ENCODE results near the gene SUCLA2.
"Not testable (repeated sequence)": the region's sequence is repeated elsewhere in the genome, so short reads cannot be mapped to it uniquely, and the experiment has no call there.

SUCLA2 gene

DNA sequence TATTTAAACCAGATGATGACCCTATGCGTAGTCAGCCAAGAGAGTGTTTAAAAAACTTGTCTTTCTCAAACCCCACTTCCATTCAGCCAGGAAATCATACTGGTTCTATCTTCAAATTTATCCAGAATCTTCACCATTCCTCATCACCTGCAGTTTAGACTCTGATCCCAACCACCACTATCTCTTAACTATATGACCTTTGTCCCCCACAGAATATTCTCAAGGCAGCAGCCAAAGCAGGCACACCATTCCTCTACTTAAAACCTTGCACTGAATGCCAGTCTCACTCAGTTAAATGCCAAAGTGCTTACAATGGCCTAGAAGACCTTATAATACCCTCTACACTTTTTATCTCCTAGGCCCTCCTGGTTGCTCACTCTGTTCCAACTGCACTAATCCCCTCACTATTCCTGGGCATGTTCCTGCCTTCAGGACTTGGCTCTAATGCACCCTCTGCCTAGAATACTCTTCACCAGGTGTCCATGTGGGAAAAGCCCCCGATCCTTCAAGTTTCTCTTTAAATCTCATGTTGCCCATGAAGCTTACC is 10.1 kb downstream of the SUCLA2 start:
- no peak for DNase-seq

DNA sequence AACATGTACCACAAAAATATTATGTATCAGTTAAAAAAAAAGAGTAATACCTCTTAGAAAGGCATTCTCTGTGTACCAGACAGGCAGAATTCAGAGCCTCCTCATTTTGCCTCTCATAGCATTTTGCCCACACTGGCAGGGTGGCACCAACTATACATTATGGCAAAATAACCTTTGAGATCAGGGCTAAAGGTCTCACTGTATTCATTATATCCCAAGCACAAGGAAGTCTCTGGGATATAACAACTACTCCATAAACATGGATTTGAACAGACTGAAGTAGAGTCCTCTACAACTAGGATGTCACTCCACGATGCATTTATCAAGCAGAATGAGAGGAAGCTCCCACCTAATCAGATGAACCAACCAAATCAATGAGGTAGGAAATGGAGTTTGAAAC is 10.6 kb downstream of the SUCLA2 start:
- no peak for DNase-seq

DNA sequence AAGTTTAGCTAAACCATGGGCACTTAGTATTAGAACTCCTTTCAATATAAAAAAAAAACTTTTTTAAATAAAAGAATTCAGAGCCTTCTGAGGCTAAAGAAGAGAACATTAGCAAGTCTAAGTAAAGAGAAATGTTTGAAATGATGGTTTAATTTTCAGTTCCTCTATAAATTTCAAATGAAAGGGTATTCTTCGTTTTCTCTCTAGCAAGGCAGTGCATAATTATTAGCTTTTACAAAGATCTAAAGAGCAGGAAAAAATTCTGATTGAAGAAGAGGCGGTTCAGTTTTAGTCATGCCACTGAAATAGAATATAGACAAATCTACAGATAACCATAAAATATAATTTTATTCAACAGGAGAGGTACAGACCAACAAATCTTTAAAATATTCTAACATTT is 18.0 kb downstream of the SUCLA2 start:
- DNase-seq, result no peak

DNA sequence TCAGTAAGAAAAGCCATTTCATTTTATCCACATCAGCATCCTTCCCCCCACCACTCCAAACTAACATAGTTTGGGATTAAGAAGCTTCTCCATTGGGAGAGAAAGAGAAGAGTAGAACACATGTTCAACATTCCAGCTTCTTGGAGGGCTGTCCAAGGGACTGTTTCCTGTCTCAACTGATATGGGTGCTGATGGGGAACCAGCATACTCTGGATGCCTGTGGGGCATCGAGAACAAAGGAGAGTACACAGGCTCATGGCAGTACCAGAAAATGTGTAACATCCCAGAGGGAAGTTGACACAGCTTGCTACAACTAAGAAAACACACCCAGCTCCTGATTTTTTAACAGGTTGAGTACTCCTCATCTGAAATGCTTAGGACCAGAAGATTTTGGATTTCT is 24.7 kb downstream of the SUCLA2 start:
- DNase-seq, result no peak

DNA sequence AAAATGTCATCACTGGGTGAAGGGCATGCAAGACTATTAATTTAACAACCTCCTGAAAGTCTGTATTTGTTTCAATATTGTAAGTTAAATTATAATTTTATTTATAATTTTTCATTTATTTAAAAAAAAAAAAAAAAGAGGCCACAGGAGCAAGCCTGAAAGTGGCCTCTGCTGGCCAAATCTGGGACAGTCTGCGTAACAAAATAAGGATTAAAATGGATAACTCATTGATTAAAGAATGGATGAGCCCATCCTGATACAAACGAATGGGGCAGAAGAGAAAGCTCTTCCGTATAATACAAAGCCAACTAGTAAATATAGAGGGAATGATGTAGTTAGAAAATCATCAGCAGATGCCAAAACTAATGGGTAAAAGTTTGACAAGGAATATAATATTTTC is 36.2 kb downstream of the SUCLA2 start:
- no peak for DNase-seq

DNA sequence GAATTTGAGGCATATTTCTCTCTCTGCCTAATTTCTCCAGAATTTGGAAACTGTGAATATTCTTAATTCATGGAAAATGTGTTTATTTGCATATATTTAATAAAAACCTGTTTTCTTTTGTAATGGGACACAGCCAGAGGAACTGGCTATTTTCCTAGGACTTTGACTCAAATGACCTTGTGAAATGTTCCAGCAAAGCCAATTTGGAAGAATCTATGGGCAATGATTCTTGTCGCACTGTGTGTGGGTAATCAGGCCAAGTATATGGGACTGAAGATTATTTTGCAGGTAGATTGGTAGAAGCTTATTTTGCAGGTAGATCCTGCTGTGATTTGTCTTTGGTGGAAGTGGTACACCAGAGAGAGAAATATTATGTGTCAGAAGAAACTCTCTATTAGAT is 38.8 kb downstream of the SUCLA2 start:
- DNase-seq, result no peak

DNA sequence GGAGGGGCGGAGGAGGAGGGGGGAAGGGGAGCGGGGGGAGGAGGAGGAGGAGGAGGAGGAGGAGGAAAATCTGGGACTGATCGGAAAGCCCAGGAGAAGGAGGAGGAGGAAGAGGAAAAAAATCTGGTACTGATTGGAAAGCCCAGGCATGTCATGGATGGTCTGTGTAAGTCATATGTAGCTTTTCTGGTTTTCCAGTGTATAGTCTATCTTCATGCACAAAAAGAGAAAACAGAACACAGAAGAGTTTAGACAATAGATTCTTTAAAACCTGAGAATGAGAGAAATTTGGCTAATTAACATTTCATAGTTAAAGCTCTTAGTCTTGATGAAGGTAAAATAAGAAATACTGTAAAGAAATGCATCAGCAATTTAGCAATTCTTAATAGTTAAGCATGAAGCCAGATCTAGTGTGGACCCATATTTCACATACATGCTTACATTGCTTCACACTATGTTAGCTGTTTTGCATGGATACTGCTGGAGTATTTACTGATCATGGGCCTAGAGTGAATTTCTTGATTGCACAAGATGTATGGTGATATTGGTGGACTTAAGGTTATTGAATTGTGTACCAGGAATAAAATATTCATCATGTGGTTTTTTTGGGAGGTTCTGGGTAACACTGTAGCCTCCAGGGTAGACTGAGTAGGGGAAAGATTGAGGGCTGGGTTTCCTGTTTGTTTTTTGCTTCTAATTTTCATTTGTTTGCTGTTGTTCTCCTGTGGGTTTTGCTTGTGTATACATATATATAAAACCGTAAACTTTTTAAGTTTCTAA is 41.4 kb downstream of the SUCLA2 start:
- DNase-seq, result no peak

DNA sequence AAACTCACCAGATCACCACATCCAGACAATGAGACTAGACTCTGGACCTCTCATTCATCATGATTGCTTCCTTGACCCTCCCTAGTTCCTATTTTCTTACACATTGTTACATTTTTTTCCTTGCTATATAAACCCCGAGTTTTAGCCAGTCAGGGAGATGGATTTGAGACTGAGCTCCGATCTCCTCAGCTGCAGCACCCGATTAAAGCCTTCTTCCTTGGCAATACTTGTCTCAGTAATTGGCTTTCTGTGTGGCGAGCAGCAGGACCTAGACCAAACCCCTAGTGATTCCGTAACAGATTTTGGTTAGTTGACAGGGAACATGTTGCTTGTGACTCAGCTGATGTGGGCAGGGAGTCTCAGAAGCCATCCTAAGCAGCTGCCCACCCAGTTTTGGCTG is 44.0 kb downstream of the SUCLA2 start:
- DNase-seq, result no peak

DNA sequence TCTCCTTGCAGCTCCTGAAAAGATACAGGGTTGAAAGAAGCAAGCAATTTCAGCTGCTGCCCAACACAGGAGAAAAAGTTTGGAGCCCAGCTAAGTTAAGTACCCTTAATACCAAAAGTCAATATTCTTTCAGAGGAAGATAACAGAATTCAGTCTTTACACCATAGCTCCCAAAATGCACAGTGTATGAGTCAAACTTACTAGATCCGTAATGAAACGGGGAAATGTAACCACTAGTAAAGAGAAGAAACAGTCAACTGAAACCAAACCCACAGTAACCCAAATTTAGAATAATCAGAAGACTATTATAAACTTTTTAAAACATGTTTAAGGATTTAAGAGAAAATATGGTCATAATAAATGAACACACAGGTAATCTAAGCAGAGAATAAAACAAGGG is 45.2 kb downstream of the SUCLA2 start:
- no peak for DNase-seq

DNA sequence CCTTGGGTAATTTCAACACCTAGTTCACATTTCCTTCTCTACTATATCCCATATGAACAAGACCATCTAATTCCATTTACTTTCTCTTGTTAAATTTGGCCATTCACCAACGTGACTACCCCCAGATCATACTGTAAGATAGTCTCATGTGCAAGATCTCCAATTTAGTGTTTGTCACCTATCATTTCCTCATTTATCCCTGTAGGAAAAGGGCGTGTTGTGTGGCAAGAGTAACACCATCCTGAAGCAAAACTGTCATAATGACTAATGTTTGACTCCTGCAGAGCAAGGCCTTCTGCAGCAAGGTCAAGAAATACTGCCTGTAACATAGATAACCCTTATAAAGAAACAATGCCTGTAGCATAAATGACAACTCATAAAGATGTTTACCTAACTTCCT is 51.3 kb downstream of the SUCLA2 start:
- no peak for DNase-seq

DNA sequence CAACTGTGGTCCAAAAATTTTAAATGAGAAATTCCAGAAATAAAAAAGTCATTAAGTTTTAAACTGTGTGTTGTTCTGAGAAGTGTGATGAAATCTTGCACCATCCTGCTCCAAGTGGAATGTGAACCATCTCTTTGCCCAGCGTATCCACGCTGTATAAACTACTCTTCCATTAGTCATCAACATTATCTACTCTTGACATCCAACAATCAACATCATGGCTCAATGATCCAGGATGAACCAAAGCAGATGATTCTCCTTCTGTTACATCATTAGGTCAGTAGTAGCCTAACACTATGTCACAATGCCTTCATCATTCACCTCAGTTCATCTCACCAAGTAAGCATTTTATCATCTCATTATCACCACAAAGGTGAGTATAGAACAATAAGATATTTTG is 55.3 kb downstream of the SUCLA2 start:
- DNase-seq, result no peak

DNA sequence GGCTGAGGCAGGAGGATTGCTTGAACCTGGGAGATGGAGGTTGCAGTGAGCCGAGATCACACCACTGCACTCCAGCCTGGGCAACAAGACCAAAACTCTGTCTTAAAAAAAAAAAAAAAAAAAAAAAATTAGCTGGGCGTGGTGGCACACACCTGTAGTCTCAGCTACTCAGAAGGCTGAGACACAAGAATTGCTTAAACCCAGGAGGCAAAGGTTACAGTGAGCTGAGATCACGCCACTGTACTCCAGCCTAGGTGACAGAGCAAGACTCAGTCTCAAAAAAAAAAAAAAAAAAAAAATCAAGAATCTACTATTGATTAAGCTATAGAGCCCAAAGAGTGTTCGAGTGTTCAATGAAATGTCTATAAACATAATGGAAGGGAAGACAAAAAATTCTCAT is 55.9 kb downstream of the SUCLA2 start:
- not testable (repeated sequence) for DNase-seq

DNA sequence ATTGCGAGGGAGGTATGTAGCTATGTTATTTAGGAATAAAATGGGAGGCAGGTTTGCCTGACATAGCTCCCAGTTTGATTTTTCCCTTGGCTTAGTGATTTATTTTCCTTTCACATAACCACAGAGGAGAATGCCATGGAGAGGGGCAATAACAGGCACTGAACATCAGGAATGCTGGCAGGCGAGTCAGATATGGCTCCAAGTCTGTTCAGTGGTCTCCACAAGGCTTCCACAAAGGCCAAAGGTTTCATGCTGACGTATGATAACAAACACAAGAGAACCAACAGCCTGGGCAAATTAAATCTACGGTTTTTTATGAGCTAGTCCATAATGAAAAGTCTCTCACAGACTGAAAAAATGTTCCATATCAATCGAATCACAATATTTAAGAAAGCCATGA is 66.7 kb downstream of the SUCLA2 start:
- no peak for DNase-seq

DNA sequence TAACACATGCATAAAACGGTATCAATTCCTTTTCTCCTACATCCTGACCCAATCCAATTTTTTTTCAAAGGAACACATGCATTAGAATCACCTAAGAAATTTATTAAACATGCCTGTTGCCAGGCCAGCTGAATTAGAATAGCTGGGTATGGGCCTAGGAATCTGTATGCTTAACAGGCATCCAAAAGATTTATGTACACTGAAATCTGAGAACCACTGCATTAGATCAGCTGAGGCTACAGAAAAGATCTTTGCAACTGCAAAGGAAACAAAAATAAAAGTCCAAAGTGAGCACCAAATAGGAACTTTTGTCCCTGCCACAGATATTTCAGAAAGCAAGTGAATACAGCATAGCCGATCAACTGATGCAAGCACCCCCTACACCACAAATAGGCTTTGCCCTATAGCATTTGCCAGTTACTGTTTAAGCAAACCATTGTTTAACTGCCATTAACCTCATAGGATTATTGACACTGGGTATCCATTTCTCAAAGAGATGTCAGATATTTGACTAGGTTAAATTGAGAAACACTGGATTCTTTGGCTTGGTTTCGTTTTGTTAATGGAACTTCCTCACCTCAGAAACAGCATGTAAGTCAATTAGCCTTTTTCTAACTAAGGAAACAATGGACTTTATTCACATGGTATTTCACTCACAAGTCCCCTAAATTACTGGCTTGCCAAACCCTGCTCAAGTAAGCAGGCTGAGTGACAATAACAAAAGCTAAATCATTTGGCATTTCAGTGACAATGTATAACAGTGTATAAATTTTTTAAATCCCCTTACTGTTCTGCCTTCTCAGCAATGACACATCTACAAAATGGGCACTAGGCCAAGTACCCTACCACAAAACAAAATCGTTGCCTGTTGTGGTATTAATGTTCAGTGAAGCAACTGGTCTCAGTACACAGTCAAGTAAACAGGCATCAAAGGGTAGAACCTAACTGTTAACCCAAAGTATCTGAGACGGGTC is 67.8 kb downstream of the SUCLA2 start:
- DNase-seq, result peak; percentile 16

DNA sequence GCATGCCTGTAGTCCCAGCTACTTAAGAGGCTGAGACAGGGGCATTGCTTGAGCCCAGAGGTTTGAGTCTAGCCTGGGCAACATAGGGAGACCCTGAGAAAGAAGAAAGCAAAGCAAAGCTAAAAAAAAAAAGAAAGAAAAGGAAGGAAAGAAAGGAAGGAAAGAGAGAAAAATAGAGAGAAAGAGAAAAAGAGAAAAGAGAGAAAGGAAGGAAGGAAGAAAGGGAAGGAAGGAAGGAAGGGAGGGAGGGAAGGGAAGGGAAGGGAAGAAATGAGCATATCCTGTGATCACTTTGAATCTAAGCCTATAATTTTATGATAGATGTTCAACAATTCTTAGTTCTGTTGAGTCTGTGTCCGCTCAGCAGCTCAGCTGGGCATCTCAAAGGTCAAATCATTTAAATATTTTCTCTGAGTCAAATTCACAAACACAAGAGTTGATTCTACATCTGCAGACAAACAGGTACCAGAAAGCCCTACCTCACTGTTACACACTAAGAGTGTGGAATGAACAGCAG is 70.4 kb downstream of the SUCLA2 start:
- DNase-seq, result no peak

DNA sequence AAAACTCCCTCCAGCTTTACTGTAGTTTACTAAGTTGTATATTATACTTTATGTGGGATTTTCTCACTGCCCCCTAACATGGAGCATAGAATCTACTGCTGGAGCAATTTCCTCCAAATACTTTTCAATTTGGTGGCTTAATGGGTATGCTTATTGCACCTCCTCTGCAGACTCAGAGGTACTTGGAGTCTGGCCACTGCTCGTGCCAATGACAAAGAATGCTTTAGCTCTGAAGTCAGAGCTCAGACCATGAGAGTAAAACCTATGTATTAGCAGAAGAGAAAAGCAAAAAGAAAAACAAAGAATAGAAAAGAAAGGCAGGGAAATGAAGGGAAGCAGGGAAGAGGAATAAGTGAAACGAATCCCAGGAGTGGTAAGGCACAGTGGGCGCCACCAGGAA is 71.9 kb downstream of the SUCLA2 start:
- no peak for DNase-seq

DNA sequence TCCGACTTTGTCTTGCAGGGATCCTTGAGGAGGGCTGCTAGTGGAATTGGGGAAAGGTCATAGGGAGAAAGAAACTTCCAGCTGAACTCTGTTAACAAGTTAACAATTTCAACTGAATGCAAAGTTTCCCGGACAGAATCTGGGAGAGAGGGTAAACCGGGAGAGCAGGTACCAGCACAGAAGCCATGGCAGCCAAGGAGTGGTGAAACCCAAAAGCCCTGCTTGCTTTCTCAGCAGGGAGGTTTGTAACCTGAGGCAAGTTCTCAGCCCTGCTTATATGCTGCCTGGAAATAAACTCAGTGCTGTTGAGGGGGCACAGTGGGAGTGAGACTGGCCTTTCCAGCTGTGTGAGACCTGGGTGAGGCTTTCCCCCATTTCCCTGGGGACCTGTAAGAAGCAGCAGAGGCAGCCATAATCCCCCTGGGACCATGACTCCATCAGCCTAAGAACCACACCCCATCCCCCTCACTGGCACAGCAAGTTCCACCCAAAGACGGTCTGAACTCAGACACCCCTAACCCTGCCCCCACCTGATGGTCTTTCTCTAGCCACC is 84.0 kb downstream of the SUCLA2 start:
- no peak for DNase-seq

DNA sequence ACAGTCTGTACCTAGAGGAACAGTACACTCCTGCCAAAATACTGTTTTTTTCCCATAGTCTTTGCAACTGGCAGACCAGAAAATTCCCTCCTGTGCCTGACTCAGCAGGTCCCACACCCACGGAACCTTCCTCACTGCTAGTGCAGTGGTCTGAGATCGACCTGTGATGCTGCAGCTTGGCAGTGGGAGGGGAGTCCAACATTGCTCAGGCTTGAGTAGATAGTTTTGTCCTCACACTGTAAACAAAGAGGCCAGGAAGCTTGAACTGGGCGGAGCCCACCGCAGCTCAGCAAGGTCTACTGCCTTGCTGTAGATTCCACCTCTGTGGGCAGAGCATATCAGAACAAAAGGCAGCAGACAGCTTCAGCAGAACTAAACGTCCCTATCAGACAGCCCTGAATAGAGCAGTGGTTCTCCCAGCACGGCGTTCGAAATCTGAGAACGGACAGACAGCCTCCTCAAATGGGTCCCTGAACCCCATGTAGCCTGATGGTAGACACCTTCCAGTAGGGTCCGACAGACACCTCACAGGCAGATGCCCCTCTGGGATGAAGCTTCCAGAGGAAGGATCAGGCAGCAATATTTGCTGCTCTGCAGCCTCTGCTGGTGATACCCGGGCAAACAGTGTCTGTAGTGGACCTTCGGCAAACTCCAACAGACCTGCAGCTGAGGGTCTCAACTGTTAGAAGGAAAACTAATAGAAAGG is 92.7 kb downstream of the SUCLA2 start:
- no peak for DNase-seq

DNA sequence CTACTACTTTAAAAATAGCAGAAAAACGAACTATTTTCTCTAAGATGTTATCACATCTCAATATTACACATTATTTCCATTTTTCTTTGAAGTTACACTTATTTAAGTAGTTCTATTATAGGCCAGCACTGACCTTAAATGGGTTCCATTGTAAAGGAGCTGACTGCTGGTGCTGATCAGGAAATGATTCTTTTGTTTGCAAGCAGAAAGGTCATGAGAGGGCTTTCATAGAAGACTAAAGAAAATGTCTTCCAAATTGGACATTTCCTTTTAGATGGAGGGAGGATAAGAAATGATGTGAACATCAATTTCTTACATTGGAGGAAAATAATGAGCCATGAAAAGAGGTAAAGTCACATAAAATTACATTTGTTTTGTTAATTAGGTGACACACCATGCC is 96.2 kb downstream of the SUCLA2 start:
- DNase-seq, result no peak

DNA sequence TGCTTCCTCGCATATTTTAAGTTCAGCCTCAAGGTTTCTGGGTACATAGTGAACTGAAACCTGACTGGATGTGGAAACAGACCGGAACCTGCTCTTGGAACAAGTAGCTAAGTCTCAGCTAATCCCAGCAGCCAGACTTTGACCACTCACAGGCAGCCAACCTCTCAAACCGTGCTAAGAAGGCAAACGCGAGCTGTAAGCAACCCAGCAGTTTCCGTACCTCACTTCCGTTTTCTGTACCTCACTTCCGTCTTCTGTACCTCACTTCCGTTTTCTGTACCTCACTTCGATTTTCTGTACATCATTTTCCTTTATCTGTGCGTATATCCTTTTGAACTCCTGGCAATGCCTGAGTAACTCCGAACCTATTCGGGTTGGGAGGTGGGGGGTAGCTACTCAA is 96.8 kb downstream of the SUCLA2 start:
- no peak for DNase-seq

DNA sequence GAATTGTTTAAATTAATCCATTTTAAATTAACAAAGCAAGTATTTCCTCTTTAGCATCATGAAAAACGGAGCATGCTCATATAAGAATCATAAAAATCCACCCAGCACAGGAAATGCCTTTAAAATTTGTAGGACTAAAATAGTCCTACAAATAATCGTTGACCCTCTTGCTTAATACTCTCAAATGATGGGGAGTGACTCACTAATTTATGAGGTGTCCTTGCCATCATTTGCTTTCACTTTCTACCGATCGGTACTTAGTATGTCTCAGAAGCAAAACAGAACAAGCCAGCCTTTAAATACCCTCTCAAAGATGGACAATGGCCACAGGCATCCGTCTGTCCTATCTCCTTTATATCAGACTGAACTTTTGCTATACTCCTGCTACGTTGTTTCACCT is 97.2 kb downstream of the SUCLA2 start:
- DNase-seq, result no peak

DNA sequence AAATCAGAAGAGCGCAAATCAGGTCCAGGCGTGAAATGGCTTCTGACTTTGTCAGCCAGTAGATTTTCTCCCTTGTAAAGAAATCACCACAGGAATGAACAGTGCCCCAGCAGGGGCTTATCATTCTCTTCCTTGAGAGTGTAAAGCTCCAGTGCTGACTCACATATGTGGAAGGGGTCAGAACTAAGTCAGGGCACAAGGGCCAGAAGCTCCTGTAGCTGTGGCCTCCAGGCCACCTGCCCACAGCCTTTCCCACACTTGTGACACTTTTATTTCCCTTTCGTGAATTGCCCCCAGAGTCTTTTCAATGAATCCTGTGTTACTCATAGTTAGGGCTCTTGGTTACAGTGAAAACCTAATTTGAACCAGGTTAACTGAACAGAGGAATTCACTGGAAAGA is 99.6 kb downstream of the SUCLA2 start:
- no peak for DNase-seq

DNA sequence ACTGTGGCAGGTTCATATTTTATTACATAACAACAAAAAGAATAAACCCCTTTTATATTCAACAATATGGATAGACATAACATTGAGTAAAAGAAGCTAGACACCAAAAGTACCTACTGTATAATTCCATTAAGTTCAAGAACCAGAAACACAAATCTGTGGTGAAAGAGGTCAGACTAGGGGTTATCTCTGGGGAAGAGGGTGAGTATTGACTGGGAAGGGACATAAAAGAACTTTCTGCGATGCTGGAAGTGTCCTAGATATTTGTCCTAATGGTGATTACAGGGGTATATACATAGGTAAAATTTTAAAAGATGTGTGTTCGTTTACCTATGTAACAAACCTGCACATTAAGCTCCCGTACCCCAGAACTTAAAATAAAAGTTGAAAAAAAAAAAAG is 103.0 kb downstream of the SUCLA2 start:
- no peak for DNase-seq
